HepG2 (cell line): Measurements from ENCODE around the gene KAT6B. TPM values are rescaled to one million over a fixed set of nuclear protein-coding genes. Genes with fewer than 3 reads are reported as not detected.

ENCODE experiments used
- IRX3 ChIP-seq: sonication (generic); formaldehyde crosslinking; IDR thresholded peaks from 2 replicates; pipeline ENCODE4 v1.8.1; 2023; ENCODE audit warnings: mild to moderate bottlenecking, low read depth, missing genetic modification reagents, borderline replicate concordance
- JUND ChIP-seq: sonication (generic); formaldehyde crosslinking; IDR thresholded peaks from 2 replicates; pipeline ENCODE4 v1.8.0; 2022; ENCODE audit warnings: mild to moderate bottlenecking, missing genetic modification reagents
- NAIF1 ChIP-seq: sonication (generic); formaldehyde crosslinking; IDR thresholded peaks from 2 replicates; pipeline ENCODE4 v1.5.0; 2020; ENCODE audit warnings: mild to moderate bottlenecking, missing genetic modification reagents, borderline replicate concordance
- PTBP1 ChIP-seq: fragments of 200-400 bp; formaldehyde crosslinking; IDR thresholded peaks from 2 replicates; pipeline ENCODE4 v1.6.1; 2018; ENCODE audit warnings: low read length, low read depth; ENCODE audit not compliant: poor library complexity, severe bottlenecking
- SALL1 ChIP-seq: sonication (generic); formaldehyde crosslinking; IDR thresholded peaks from 2 replicates; pipeline ENCODE4 v1.8.0; 2022; ENCODE audit warnings: mild to moderate bottlenecking, missing genetic modification reagents
- SKIL ChIP-seq: sonication (generic); formaldehyde crosslinking; IDR thresholded peaks from 2 replicates; pipeline ENCODE4 v1.8.0; 2022; ENCODE audit warnings: missing genetic modification reagents, mild to moderate bottlenecking, moderate library complexity, borderline replicate concordance
- SOX13 ChIP-seq, 3 experiments: fragments of 450-650 bp in 1 of 3; sonication (generic) in 1 of 3; formaldehyde crosslinking in 1 of 3; IDR thresholded peaks in 2 of 3; conservative IDR thresholded peaks in 1 of 3; 2 replicates each; pipeline versions ENCODE4 v1.5.0 to v1.6.1; 2016 to 2020; ENCODE audit warnings: antibody characterized with exemption in 1 of 3, mild to moderate bottlenecking in 1 of 3, missing compliant biosample characterization in 1 of 3, missing genetic modification reagents in 1 of 3, moderate library complexity in 1 of 3
- TOE1 ChIP-seq: sonication (generic); formaldehyde crosslinking; IDR thresholded peaks from 2 replicates; pipeline ENCODE4 v1.4.0; 2020; ENCODE audit warnings: mild to moderate bottlenecking, missing genetic modification reagents
- ZMAT3 ChIP-seq: sonication (generic); formaldehyde crosslinking; conservative IDR thresholded peaks from 2 replicates; pipeline ENCODE4 v1.7.0; 2021; ENCODE audit warnings: missing genetic modification reagents
- ZNF441 ChIP-seq: sonication (generic); formaldehyde crosslinking; IDR thresholded peaks from 2 replicates; pipeline ENCODE4 v1.7.0; 2021; ENCODE audit warnings: missing genetic modification reagents, borderline replicate concordance
- ZNF512B ChIP-seq: sonication (generic); formaldehyde crosslinking; IDR thresholded peaks from 2 replicates; pipeline ENCODE4 v1.5.1; 2020; ENCODE audit warnings: missing genetic modification reagents, mild to moderate bottlenecking, borderline replicate concordance
- ZNF674 ChIP-seq: sonication (generic); formaldehyde crosslinking; IDR thresholded peaks from 2 replicates; pipeline ENCODE4 v1.5.0; 2020; ENCODE audit warnings: low read depth, mild to moderate bottlenecking, missing genetic modification reagents
- ZNF839 ChIP-seq: sonication (generic); formaldehyde crosslinking; IDR thresholded peaks from 2 replicates; pipeline ENCODE4 v1.4.0; 2020; ENCODE audit warnings: missing genetic modification reagents, mild to moderate bottlenecking, borderline replicate concordance
- ZSCAN31 ChIP-seq: sonication (generic); formaldehyde crosslinking; IDR thresholded peaks from 2 replicates; pipeline ENCODE4 v1.5.0; 2020; ENCODE audit warnings: low read depth, mild to moderate bottlenecking, missing genetic modification reagents
- polyA plus RNA-seq, 8 experiments: library from polyadenylated mRNA; depleted of rRNA in 3 of 8; stranded (reverse) in 7 of 8; unstranded in 1 of 8; fragments of >200 nt; fragmentation: Illumina TruSeq in 4 of 8; extraction: Trizol in 4 of 8; gene quantifications; 2 replicates each; pipeline versions ENCODE4 v1.2.1 to v1.2.3, GENCODE V29; 2011 to 2016; ENCODE audit warnings: low read depth in 4 of 8, missing spikeins in 1 of 8, mixed read lengths in 1 of 8; ENCODE audit not compliant: insufficient read depth in 1 of 8
- total RNA-seq, 5 experiments: library from RNA; depleted of rRNA; stranded (reverse); fragments of >200 nt; fragmentation: Illumina TruSeq; extraction: Trizol; gene quantifications; 2 replicates each; pipeline ENCODE4 v1.2.3, GENCODE V29; 2016; ENCODE audit warnings: low read depth in 1 of 5
- TF ChIP-seq, protein P1 (sequence below): sonication (generic); formaldehyde crosslinking; IDR thresholded peaks from 2 replicates; pipeline ENCODE4 v1.4.0; 2020; ENCODE audit warnings: low read depth, mild to moderate bottlenecking, missing genetic modification reagents
- TF ChIP-seq, protein P2 (sequence below): sonication (generic); formaldehyde crosslinking; IDR thresholded peaks from 2 replicates; pipeline ENCODE4 v1.4.0; 2020; ENCODE audit warnings: mild to moderate bottlenecking, missing genetic modification reagents
- TF ChIP-seq, protein P3 (sequence below): sonication (generic); formaldehyde crosslinking; IDR thresholded peaks from 2 replicates; pipeline ENCODE4 v1.4.0; 2020; ENCODE audit warnings: missing genetic modification reagents
- TF ChIP-seq, protein P4 (sequence below): sonication (generic); formaldehyde crosslinking; IDR thresholded peaks from 2 replicates; pipeline ENCODE4 v1.4.0; 2020; ENCODE audit warnings: missing genetic modification reagents

KAT6B gene
- total and polyA plus RNA-seq, 2 of the 13 experiments (the other 11 are each of a cell fraction or from before 2014, with no cell fraction given) = 3.0 to 9.5 TPM

GRCh38 chr10:74825371-74826141 is 844 bp upstream of the KAT6B start (continued):
- TF ChIP-seq ZNF512B (CRISPR knock-in tag) (no peak), SALL1 (CRISPR knock-in tag) (peak; percentile 17; the same call in 1 of the 2 replicates), JUND (CRISPR knock-in tag) (no peak), IRX3 (CRISPR knock-in tag) (no peak; the same call in 1 of the 2 replicates), ZSCAN31 (0 out of 2 replicates have a peak, but pooled peaks have one; percentile 0), TOE1 (CRISPR knock-in tag) (no peak), ZMAT3 (CRISPR knock-in tag) (no peak), NAIF1 (no peak), ZNF674 (CRISPR knock-in tag) (no peak), ZNF839 (no peak), SKIL (CRISPR knock-in tag) (no peak), PTBP1 (no peak), SOX13 (IDR thresholded peaks at IDR 0.05) (no peak), SOX13 (CRISPR knock-in tag; conservative IDR thresholded peaks at IDR 0.05 in 1 of 2, IDR thresholded peaks at IDR 0.05 in 1 of 2) (peak in 1 of 2 experiments; percentile 20; a peak in 1 of 4 replicates), ZNF441 (CRISPR knock-in tag) (no peak; the same call in 1 of the 2 replicates)
- TF ChIP-seq, protein P1, sequence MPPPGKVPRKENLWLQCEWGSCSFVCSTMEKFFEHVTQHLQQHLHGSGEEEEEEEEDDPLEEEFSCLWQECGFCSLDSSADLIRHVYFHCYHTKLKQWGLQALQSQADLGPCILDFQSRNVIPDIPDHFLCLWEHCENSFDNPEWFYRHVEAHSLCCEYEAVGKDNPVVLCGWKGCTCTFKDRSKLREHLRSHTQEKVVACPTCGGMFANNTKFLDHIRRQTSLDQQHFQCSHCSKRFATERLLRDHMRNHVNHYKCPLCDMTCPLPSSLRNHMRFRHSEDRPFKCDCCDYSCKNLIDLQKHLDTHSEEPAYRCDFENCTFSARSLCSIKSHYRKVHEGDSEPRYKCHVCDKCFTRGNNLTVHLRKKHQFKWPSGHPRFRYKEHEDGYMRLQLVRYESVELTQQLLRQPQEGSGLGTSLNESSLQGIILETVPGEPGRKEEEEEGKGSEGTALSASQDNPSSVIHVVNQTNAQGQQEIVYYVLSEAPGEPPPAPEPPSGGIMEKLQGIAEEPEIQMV (CRISPR knock-in tag) = no peak
- TF ChIP-seq, protein P2, sequence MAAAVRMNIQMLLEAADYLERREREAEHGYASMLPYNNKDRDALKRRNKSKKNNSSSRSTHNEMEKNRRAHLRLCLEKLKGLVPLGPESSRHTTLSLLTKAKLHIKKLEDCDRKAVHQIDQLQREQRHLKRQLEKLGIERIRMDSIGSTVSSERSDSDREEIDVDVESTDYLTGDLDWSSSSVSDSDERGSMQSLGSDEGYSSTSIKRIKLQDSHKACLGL (CRISPR knock-in tag) = peak; percentile 84
- TF ChIP-seq, protein P3, sequence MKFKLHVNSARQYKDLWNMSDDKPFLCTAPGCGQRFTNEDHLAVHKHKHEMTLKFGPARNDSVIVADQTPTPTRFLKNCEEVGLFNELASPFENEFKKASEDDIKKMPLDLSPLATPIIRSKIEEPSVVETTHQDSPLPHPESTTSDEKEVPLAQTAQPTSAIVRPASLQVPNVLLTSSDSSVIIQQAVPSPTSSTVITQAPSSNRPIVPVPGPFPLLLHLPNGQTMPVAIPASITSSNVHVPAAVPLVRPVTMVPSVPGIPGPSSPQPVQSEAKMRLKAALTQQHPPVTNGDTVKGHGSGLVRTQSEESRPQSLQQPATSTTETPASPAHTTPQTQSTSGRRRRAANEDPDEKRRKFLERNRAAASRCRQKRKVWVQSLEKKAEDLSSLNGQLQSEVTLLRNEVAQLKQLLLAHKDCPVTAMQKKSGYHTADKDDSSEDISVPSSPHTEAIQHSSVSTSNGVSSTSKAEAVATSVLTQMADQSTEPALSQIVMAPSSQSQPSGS (CRISPR knock-in tag) = no peak
- TF ChIP-seq, protein P4, sequence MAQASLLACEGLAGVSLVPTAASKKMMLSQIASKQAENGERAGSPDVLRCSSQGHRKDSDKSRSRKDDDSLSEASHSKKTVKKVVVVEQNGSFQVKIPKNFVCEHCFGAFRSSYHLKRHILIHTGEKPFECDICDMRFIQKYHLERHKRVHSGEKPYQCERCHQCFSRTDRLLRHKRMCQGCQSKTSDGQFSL (CRISPR knock-in tag) = peak; percentile 89
